Left ventricle myocardium inferior (tissue), 1 donor: ENCODE measurements around the gene GTF3C4. TPM values are rescaled to one million over a fixed set of nuclear protein-coding genes. Genes with fewer than 3 reads are reported as not detected.

Experiments
- DNase-seq: peaks from one replicate; pipeline ENCODE4 v3.0.0-alpha.2; 2020
- H3K27ac ChIP-seq: fragments of 200-600 bp; replicated peaks from 2 replicates; pipeline ENCODE4 v1.8.0; 2021
- H3K27me3 ChIP-seq: fragments of 200-600 bp; 2 replicates; pipeline ENCODE4 v1.8.0; 2021; ENCODE audit warnings: low read depth
- H3K36me3 ChIP-seq: fragments of 200-600 bp; 2 replicates; pipeline ENCODE4 v1.8.0; 2021
- H3K4me1 ChIP-seq: fragments of 200-600 bp; 2 replicates; pipeline ENCODE4 v1.8.0; 2021
- H3K4me3 ChIP-seq: fragments of 200-600 bp; 2 replicates; pipeline ENCODE4 v1.8.0; 2021; ENCODE audit warnings: mild to moderate bottlenecking, moderate library complexity
- H3K9me3 ChIP-seq: fragments of 200-600 bp; replicated peaks from 2 replicates; pipeline ENCODE4 v1.8.0; 2021
- intact Hi-C: fragments of 100-400 bp; cut with micrococcal nuclease; formaldehyde crosslinking; loops from one replicate; pipeline ENCODE4 v1.11.0; 2022
- total RNA-seq: library from RNA; stranded (reverse); fragmentation: NEBNext Ultra II Directional; extraction: Animal tissue kit (Norgen Biotek cat#: 25700); gene quantifications from one replicate; pipeline ENCODE4 v1.2.1, GENCODE V29; 2021
- TF ChIP-seq, protein P1 (sequence below): fragments of 200-600 bp; IDR thresholded peaks from 2 replicates; pipeline ENCODE4 v1.8.0; 2021; ENCODE audit warnings: antibody characterized with exemption, mild to moderate bottlenecking, borderline replicate concordance
- donor health status: DM: no; HTN: yes; CAD: no; lungs with severe emphysema.

The GTF3C4 gene
- total RNA-seq, 1 donor from 2014 or later = 8.4 TPM

DNA sequence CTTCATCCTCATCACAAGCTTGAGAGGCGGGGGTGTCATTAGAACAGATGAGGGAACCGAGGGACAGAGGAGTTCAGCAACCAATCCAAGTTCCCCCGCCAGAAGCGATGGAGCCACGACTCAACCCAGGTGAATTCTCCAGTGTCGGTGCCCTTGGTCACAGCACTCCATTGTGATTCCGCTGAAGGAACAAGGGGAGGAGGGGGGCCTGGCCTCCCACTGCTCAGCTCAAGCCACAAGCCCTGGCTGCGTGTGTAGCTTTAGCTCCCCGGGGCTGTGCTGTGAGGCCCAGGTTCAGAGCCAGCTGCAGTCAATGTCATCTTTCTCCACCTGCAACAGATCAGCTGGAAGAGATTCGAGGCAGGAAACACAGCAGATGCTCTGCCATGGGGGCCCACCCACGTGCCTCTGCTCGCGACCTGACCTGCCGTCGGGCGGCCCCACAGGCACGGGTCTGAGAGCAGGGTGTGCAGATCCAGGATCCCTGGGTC lies 72.6 kb downstream of the GTF3C4 start:
- H3K4me1 ChIP-seq = peaks cover 14% of the 10 kb centered on the region
- intact Hi-C loops = no loop called here
- DNase-seq = no peak
- no peaks in the 10 kb centered on the region for H3K36me3 ChIP-seq
- H3K27me3 ChIP-seq = peaks cover 78% of the 10 kb centered on the region
- TF ChIP-seq, protein P1, sequence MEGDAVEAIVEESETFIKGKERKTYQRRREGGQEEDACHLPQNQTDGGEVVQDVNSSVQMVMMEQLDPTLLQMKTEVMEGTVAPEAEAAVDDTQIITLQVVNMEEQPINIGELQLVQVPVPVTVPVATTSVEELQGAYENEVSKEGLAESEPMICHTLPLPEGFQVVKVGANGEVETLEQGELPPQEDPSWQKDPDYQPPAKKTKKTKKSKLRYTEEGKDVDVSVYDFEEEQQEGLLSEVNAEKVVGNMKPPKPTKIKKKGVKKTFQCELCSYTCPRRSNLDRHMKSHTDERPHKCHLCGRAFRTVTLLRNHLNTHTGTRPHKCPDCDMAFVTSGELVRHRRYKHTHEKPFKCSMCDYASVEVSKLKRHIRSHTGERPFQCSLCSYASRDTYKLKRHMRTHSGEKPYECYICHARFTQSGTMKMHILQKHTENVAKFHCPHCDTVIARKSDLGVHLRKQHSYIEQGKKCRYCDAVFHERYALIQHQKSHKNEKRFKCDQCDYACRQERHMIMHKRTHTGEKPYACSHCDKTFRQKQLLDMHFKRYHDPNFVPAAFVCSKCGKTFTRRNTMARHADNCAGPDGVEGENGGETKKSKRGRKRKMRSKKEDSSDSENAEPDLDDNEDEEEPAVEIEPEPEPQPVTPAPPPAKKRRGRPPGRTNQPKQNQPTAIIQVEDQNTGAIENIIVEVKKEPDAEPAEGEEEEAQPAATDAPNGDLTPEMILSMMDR = no peak
- H3K9me3 ChIP-seq = no peaks in the 10 kb centered on the region
- no peak overlapping the region for H3K4me3 ChIP-seq
- no peak overlapping the region for H3K27ac ChIP-seq

DNA sequence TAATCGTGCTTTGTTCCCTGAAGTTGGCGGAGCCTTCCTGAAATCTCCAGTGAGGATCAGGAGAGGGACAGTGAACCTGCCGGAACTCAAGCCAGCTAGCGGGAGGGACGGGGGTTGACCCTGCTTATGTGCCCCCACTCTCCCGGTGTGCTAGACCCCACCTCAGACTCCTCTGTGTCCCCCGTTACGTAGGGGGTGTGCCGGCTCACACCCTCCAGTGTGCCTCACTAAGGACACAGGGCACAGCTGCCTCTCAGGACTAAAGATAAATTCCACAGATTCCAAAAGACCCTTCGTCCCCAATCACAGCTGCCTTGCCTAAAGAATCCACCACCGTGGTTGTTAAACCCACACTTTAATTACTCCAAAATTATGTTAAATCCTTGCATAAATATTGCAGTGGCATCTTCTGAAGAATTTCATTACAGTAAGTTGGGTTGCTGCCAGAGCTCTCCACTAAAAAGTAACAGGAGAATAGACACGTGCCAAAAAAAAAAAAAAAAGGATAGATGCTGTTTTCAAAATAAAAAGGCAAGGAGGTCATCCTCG lies 73.7 kb downstream of the GTF3C4 start:
- intact Hi-C loops = no loop called here
- H3K27me3 ChIP-seq = peaks cover 71% of the 10 kb centered on the region
- peaks cover 14% of the 10 kb centered on the region for H3K4me1 ChIP-seq
- no peaks in the 10 kb centered on the region for H3K9me3 ChIP-seq
- H3K36me3 ChIP-seq = no peaks in the 10 kb centered on the region
- H3K4me3 ChIP-seq = no peak overlapping the region
- no peak overlapping the region for H3K27ac ChIP-seq
- DNase-seq = no peak
- TF ChIP-seq, protein P1 = no peak

Other genes with a start within 250 kb of the GTF3C4 start
- not detected for gene BARHL1, start 87.9 kb upstream of the GTF3C4 start, total RNA-seq
- gene DDX31, start 481 bp upstream of the GTF3C4 start, total RNA-seq = 4.4 TPM
- gene AK8, start 207.8 kb downstream of the GTF3C4 start, total RNA-seq = 0.74 TPM
- gene SPACA9, start 208.4 kb downstream of the GTF3C4 start, total RNA-seq = 5.7 TPM